Epidermal melanocyte (primary cell): ENCODE measurements around the gene PHAF1.

Experiments
- DNase-seq: peaks from one replicate; pipeline ENCODE4 v3.0.0; 2011; ENCODE audit warnings: low spot score; ENCODE audit not compliant: insufficient read length

Gene PHAF1

GRCh38 chr16:67162506-67163163 is 52.9 kb downstream of the PHAF1 start:
- no peak for DNase-seq

- no peak for DNase-seq
Measured at GRCh38 chr16:67163164-67163998, 53.6 kb downstream of the PHAF1 start.

- DNase-seq: no peak
Measured at GRCh38 chr16:67163999-67164558, 54.3 kb downstream of the PHAF1 start.

GRCh38 chr16:67164599-67165061 is 54.9 kb downstream of the PHAF1 start, which contains the start of gene HSF4:
Gene HSF4, plus strand, starts transcription at chr16:67164745. Its CDS starts 67 bp downstream, at chr16:67164812.
- peak; percentile 90 for DNase-seq

- DNase-seq: no peak
Measured at GRCh38 chr16:67165121-67166078, 55.7 kb downstream of the PHAF1 start.

GRCh38 chr16:67166110-67166547 is 56.4 kb downstream of the PHAF1 start:
- DNase-seq: no peak

- DNase-seq: no peak
Measured at GRCh38 chr16:67166598-67167168, 56.9 kb downstream of the PHAF1 start.

- no peak for DNase-seq
Measured at GRCh38 chr16:67167588-67167987, 57.8 kb downstream of the PHAF1 start.

GRCh38 chr16:67169011-67169451 is 59.3 kb downstream of the PHAF1 start:
- no peak for DNase-seq

- no peak for DNase-seq
Measured at GRCh38 chr16:67169642-67170167, 60.0 kb downstream of the PHAF1 start.

- peak; percentile 92 for DNase-seq
Measured at GRCh38 chr16:67170168-67170948, 60.6 kb downstream of the PHAF1 start, which contains the start of gene NOL3. Gene NOL3, plus strand, starts transcription at chr16:67170538.

- no peak for DNase-seq
Measured at GRCh38 chr16:67170949-67171649, 61.4 kb downstream of the PHAF1 start.

- no peak for DNase-seq
Measured at GRCh38 chr16:67173323-67173722, 63.6 kb downstream of the PHAF1 start.

GRCh38 chr16:67173808-67174705 is 64.3 kb downstream of the PHAF1 start:
- peak; percentile 96 for DNase-seq

GRCh38 chr16:67174706-67175231 is 65.0 kb downstream of the PHAF1 start:
- no peak for DNase-seq

GRCh38 chr16:67176662-67177061 is 66.9 kb downstream of the PHAF1 start:
- DNase-seq: no peak
